Inferior parietal cortex (tissue), 1 donor: Measurements from ENCODE around the gene CCK.

ENCODE experiments used
- DNase-seq: peaks from one replicate; pipeline ENCODE4 v3.0.0-alpha.2; 2016; ENCODE audit errors: extremely low spot score

CCK gene

DNA sequence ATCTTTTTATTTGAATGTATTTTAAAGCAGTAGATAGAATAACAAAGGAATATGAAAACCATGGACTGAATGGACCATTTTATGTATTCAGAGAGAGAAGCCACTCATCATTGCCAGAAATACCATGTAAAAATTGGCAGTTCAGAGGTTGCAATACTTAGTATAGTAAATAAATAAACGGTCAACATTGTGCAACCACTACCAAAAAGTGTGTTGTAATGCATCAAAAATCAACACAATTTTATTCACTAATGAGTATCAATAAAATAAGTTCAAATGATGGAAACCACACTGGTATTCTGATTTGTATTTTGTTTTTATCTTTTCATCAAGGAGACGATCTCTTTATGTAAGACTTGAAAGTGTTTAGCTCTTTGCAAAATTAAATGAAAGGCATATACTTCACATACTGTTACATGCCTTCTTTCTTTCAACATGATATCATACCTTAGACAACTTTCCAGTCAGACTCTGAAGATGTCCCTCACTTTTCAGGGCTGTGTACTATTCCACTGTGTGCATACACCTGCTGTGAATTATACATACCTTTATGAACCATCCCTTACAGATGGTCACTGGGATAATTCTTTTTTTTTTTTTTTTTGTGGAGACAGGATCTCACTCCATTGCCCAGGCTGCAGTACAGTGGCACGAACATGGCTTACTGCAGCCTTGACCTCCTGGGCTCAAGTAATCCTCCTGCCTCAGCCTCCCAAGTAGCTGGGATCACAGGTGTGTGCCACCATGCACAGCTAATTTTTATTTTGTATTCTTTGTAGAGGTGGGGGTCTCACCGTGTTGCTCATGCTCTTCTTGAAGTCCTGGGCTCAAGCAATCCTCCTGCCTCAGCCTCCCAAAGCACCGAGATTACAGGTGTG lies 40.3 kb downstream of the CCK start:
- no peak for DNase-seq

DNA sequence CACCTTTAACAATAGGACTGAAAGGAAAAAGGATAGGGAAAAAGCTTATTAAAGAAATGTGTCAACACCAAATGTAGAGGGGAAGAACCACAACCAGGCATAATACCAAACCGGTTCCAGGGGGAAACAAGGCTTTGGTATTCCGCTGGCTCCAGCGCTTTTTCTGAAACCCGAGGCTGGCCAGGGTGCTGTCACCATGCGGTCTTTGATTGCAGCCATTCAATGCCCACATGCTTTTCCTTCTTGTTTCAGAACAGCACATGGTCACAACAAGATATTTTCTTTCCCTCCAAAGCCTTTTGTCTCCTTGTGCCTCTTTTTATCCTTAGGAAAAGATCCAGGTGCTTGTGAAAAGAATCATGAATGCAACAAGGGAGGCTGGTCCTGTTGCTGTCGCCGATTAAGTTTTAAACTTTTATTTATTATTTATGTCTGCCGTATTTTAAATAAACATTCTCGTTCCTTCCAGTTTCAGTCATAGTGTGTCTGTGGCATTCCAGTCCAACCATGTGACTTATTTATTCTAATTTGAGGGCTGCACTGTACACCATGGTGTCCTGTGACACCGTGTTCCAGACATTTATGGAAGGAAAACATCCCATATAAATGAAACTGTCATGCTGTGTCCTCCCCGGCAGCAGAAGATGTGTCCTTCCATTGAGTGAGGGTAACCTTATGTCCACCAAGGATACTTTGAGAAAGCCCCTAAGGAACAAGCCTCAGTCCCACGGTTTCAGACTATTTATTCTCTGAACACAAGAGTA lies 41.1 kb downstream of the CCK start:
- DNase-seq: no peak

- no peak for DNase-seq
Observed at GRCh38 chr3:42224178-42224577, 41.8 kb downstream of the CCK start.

- no peak for DNase-seq
Observed at GRCh38 chr3:42222942-42223693, 42.9 kb downstream of the CCK start.

DNA sequence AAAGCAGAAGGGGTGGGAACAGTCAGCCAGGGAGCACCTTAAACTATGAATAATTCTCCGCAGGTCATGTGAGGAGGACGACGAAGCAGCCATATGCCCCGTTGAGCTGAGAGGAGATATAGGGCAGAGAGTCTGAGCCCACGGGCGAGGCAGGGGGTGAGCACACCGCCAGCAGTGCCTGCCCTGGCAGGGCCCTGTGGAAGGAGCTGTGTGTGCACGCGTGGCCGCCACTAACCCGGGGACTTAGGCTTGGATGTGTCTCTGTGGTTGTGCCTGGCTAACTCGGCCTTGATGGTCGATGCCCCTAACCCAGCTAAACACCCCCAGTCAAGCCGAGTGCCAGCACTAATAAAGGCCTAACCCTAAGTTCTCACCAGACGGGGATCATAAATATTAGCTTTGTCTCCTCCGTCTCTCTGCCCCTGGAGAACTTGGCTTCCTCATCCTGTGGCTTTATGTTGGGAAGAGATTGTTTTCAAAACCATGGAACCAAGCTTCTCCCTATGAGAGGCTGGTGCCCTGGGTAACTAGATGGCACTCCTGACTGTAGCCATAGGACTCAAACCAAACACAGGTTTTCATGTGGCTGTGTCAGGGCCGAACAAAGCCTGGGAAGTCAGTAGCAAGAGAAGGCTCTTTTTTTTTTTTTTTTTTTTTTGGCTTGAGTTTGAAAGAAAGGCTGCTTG lies 45.4 kb downstream of the CCK start:
- DNase-seq: no peak

DNA sequence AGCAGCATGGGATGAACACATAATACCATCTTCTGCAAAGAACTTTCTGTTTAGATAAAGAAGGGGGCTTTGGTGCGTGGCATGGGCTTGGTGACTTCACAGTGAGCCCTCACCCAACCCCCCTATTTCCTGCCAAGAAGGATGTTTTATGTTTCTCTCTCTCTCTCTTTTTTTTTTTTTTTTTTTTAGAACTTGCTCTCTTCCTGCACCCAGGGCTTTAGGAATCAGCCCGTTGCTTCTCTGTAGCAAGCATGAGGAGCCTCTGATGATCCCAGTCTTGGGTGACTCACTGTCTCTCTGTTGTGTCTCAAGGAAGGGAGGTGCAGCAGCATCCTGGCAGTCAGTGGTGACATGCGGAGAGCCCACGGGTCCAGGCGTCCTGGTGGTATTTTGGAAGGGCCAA lies 49.1 kb downstream of the CCK start:
- DNase-seq: no peak

DNA sequence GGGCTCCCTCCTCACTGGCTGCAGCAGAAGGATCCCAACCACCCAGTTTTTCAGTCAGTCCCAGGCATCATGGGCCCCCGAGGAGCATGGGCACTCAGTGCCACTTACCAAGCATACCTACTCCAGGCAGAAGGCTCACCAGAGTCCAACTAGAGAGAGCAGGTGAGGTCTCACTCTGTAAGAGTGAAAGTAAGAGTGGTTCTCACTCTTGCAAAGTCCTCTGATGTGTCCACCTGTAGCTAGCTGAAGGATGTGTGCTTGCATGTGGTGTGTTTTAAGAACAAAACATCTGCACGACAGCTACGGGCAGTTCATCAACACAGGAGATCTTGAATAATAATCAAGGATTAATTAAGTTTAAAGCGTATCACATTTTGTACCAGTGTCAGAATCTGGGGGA lies 49.7 kb downstream of the CCK start:
- DNase-seq: no peak

- no peak for DNase-seq
Observed at GRCh38 chr3:42214565-42215283, 51.3 kb downstream of the CCK start.

DNA sequence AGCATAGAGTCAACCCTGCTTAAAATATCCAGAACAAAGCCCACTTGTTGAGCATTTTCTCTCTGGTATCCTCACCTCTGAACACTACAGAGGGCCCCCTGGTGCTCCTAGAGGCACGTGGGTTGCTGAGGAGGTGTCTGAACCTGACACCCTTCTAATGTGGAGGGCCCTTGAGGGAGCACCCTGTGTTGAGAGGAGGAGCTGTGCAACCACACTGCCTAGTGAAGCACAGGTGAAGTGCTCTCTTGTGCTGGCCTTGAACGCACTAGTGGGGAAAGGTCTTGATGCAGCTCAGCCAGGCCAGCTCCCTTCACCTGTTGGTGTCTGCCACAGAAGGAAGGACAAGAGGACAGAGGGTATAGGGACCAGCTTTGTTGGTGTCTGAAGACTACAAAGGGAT lies 51.9 kb downstream of the CCK start:
- DNase-seq: no peak

DNA sequence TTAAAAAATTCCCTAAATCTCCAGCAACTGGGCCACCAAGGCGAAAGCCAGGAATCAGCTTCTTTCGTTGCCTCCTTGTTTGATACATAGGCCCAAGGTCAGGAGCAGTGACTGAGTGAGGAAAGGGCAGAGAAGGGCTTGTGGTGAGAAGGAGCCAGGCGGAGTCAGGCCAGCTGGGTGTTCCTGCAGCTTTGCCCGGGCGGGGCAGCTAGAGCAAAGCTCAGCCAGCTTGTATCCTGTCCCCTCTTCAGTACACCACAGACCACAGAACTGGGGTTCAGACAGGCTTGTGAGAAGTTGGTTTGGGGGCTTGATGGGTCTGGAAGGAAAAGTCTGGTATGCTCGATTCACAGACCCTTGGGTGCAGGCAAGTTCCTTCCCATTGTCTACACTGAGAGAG lies 52.6 kb downstream of the CCK start:
- no peak for DNase-seq

DNA sequence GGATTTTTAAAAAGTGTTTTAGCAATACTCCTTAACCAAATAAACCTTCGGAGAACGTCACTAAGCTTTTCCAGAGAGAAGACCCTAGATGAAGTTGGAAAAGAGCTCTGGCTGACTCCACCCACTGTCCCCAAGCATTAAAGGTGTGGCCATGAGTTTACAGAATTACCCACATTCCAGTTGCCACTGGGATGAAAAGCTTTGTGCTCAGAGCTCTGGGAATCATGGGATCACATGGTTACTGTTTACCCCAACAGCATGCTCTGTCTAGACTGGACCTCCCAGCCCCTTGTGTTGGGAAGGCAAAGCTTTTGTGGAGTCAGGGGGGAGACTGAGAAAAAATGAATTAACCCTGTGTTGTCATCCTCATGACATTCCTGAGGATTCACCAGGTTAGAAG lies 55.3 kb downstream of the CCK start:
- DNase-seq: no peak

DNA sequence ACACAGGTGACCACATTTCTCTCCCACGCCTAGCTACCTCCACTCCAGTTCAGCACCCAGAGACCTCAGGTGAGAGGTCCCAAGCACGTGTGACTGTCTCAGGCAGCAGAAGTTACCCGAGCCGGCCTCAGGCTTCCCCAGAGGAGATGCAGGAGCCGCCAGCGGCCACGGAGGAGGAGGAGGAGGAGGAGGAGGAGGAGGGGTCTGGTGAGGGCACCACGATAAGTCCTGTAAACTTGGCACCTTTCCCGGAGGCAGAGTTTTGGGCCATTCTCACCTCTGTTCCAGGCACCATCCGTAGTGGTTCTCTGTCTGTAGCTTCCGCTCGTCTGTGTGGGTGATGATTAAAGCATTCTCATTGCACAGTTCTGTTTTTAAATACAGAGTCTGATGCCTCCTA lies 56.1 kb downstream of the CCK start:
- DNase-seq: no peak
